KOPT-K1 (cell line): ENCODE measurements around the gene BIRC2.
A peak's percentile ranks its signal among the peaks of the same experiment; 100 is the strongest.
"Not testable (repeated sequence)": the region's sequence is repeated elsewhere in the genome, so short reads cannot be mapped to it uniquely, and the experiment has no call there.

Experiments
- H3K27ac ChIP-seq: fragments of 200-600 bp; sonication (generic); 2 replicates; pipeline ENCODE4 v1.5.1; 2016; ENCODE audit warnings: antibody characterized with exemption, mild to moderate bottlenecking, low read depth, low read length; ENCODE audit not compliant: poor library complexity, severe bottlenecking
- H3K36me3 ChIP-seq: fragments of 200-600 bp; sonication (generic); 2 replicates; pipeline ENCODE4 v1.5.1; 2017; ENCODE audit warnings: antibody characterized with exemption, mild to moderate bottlenecking, low read length, moderate library complexity; ENCODE audit not compliant: insufficient read depth
- H3K9me3 ChIP-seq: fragments of 200-600 bp; sonication (generic); 2 replicates; pipeline ENCODE4 v1.5.1; 2017; ENCODE audit warnings: antibody characterized with exemption, low read length, mild to moderate bottlenecking; ENCODE audit not compliant: insufficient read depth, poor library complexity, severe bottlenecking

BIRC2 gene

DNA sequence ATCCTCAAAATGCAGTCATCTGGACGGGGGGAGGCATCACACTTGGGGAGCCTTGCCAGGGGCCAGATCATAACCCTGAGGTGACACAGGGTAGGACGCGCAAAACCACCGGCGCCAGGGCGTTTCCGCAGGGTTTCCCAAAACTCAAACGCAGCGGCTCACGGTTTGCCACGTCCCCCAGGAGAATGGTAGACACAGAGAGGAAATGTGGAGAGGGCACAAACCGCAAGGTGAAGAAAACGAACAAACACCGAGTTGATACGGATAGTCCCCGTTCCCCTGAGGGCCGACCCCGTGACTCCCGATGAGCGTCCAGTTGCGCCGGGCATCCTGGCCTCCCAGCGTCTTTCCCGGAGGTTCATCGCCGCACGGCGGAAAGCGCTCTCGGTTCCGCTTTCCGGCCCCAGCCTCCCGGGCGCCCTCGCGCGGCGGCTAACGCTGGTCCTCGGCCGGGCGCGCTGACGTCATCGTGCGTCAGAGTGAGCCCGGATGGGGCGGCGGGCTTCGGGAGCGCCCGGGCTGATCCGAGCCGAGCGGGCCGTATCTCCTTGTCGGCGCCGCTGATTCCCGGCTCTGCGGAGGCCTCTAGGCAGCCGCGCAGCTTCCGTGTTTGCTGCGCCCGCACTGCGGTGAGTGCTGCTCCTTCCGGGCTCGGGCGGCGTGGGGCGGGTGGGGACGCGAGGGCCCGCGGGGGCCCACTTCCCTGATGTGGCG is at the start of gene BIRC2:
TSS of gene BIRC2 (plus strand) at position 467 of the 714 bp plus-strand sequence. CDS start 2,641 bp downstream, outside the sequence.
- Histone ChIP-seq H3K9me3 (no peaks in the 10 kb centered on the region), H3K27ac (peak within 1 kb of the TSS; percentile 86), H3K36me3 (peaks cover 19% of the 10 kb centered on the region)

DNA sequence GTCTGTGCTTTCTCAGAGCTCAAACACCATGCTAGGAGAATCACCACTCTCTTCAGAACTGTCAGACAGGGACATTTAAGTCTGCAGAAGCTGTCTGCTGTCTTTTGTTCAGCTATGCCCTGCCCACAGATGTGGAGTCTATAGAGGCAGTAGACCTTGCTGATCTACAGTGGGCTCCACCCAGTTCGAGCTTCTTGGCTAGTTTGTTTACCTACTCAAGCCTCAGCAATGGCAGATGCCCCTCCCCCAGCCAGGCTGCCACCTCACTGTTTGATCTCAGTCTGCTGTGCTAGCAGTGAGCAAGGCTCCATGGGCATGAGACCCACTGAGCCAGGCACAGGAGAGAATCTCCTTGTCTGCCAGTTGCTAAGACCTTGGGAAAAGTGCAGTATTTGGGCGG is 46.2 kb upstream of the BIRC2 start:
- not testable (repeated sequence) for H3K27ac ChIP-seq, H3K36me3 ChIP-seq
- peaks cover 20% of the 10 kb centered on the region for H3K9me3 ChIP-seq

DNA sequence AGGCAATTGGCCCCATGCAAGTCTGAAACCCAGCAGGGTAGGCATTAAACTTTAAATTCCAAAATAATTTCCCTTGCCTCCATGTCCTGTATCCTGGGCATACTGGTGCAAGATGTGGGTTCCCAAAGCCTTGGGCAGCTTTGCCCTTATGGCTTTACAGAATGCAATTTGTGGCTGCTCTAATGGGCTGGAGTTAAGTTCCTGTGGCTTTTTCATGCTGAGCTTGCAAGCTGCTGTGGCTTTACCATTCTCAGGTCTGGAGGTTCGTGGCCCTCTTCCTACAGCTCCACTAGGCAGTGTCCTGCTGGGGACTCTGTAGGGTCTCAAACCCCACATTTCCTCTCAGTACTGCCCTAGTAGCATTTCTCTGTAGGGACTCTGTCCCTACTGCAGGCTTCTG is 44.8 kb upstream of the BIRC2 start:
- H3K27ac ChIP-seq, result no peak overlapping the region
- no peaks in the 10 kb centered on the region for H3K36me3 ChIP-seq
- H3K9me3 ChIP-seq, result peaks cover 20% of the 10 kb centered on the region

DNA sequence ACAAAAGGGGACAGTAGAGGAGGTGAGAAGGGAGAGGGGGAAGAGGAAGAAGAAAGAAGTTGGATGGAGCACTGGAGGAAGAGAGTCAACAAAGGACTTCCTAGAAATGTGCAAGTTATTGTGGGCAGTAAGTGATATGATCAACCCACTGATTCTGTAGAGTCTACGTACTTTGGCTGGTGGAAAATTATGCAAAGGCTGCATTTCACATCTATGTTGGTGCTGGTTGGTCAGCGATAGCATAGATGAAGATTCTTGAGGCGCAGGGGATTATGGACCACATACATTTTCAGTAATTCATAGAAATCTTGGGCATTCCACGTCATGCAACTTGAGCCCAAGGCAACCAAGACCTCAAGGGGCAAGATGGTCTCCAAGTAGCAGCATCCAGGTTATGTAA is 42.3 kb upstream of the BIRC2 start:
- no peak overlapping the region for H3K27ac ChIP-seq
- H3K36me3 ChIP-seq, result no peaks in the 10 kb centered on the region

DNA sequence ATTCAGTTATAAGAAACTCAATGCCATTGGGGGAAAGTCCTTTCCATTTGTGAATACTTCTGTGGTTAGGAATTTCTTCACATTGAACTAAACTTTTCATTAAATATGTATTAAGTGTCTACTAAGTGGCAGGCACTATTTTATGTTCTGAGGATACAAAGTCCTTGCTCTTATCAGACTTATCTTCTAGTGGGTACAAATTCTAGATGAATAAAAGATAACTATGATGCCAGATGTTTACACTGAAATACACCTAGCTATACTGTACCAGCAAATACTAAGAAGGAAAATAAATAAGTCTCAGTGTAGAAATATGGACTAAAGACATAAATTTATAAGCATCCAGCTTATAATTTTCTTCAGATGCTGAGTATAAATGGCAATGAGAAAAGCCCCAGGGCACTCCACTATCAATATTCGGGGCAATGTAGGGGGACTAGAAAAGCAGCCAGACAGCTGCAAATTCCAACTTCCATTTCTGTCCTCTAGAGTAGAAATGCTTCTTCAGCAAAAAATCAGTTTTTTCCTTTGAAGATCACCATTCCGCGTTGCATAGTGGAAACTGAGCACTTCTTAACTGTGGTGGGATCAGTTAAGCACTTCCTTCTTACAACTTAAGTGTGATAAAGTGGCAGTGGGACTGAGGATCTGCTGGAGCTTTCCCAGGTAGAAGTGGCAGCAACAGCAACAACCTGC is 41.5 kb upstream of the BIRC2 start:
- H3K36me3 ChIP-seq, result no peaks in the 10 kb centered on the region
- peaks cover 20% of the 10 kb centered on the region for H3K9me3 ChIP-seq
- peak overlapping the region; percentile 65 for H3K27ac ChIP-seq

More for the DNA sequence above, 42.3 kb upstream of the BIRC2 start:
- peaks cover 20% of the 10 kb centered on the region for H3K9me3 ChIP-seq

DNA sequence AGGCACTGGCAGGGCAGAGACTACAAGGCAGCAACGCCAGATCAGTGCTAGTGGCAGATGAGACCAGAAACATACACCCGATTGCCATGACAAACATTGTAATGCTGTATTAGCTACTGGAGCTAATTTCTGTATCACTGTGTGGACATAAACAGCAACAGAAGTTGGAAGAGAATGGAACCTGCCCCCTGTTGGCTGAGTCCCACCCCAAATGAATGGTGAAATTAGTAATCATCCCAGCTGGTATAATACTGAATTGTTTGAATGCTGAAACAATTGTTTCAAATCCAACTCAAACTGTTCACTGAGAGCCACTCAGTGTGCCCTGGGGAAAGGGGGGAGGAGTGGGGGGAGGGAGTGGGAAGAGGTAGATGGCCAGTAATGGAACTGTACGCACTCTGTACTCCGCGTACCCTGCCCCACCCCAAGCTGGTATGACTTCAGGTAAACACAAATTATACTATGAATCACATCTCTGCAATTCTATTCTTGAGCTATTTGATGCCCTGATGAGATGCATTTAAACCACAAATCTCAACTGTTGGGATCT is 40.9 kb upstream of the BIRC2 start:
- Histone ChIP-seq H3K27ac (peak overlapping the region; percentile 65), H3K36me3 (no peaks in the 10 kb centered on the region), H3K9me3 (peaks cover 20% of the 10 kb centered on the region)

DNA sequence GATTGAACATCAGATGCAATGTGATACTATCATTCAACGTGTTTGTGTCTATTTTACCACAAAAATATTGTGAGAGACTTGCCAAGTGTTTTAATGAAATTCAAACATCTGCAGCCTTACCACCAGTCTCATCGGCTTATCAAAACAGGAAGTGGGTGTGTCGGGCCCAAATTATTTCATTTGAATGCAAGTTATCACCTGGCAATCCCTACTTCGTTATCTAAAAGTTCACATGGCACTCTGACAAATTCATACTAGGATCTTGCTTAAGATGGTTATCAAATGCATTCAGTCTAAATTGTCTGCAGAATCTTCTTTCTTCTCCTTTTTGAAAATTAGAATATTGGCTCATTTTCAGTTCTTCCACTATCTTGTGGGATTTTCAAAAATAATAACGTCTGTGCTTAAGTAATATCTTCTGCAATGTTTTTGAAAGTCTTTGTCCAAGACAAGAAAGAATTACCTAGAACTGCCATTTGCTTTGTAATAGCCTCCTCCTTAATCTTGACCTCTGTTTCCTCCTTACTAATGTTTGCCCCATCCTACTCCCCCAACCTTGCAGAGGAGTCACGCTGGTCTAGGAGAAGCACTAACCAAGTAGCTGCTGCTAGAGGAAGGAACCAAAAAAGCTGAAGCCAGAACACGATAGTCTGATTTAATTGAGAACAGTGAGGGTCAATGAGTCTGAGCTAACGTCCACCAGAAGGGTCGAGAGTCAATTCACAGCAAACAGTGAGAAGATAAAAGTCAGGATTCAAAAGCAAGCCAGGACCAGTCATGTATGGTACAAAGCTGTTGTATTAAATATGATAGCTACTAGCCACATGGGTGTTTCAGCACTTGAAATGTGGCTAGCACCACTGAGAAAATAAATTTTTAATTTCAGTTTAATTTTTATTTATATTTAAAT is 39.9 kb upstream of the BIRC2 start:
- H3K36me3 ChIP-seq, result no peaks in the 10 kb centered on the region
- peaks cover 20% of the 10 kb centered on the region for H3K9me3 ChIP-seq
- H3K27ac ChIP-seq, result peak overlapping the region; percentile 65

DNA sequence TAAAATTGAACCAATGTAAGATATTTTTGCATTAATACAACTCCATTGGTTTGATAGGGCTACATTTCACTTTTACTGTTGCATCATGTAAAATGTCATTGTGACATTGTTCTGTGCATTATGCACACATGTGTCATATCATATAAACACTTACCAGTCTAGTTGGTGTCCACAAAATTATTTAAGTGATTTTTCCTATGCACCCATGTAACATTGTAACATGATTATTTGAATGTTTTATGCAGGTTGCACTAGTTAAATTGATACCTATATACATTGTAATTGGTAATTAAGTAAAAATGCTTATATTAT is 39.3 kb upstream of the BIRC2 start:
- Histone ChIP-seq H3K27ac (peak overlapping the region; percentile 65), H3K9me3 (peaks cover 14% of the 10 kb centered on the region), H3K36me3 (no peaks in the 10 kb centered on the region)

DNA sequence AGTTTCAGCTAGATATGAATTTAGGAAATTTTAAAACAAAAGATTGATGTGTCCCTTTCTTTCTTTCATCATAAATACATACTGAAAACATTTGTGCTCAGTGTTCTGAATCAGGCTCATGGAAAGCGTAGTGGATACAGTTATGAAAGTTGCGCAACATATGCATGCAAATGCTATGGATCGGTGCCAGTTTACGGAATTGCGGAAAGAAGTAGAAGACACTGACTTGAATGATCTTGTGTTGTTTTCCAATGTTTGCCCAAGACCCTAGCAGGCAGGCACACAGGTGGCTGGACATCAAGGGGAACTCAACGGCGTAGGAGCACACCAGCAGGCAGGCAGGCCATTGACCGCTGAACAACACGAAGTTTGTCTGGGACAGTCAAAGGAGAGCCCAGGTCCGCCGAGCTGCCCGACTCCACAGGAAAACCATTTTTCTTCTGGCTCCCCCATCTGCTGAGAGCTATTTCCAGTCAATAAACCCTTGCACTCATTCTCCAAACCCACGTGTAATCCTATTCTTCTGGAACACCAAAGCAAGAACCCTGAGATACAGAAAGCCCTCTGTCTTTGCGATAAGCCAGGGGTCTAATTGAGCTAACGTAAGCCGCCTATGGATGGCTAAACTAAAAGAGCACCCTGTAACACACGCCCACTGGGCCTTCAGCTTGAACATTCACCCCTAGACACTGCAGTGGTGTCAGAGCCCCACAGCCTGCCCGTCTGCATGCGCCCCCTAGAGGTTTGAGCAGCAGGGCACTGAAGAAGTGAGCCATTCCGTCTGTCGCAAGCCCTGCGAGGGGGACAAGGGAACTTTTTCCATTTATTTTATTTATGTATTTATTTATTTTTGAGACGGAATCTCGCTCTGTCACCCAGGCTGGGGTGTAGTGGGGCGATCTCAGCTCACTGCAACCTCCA is 37.1 kb upstream of the BIRC2 start:
- Histone ChIP-seq H3K27ac (no peak overlapping the region), H3K9me3 (no peaks in the 10 kb centered on the region), H3K36me3 (no peaks in the 10 kb centered on the region)

DNA sequence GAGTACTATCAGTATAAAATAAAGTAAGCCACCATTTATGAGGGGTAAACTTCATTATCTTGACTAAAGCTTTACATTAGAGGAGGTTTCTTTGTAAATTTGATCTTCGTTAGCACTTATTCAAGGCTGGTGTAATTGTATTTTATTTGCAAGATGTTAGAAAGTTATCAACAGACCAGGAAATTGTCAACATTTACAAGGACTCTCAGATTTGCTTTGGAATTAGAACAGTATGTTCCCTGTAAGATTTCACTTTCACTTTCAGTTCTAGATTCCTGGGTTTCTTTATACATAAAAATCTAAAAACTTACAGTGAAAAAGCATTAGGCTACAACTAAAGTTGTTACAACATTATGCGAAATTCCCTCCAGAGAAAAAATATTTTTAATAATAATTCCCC is 34.3 kb upstream of the BIRC2 start:
- H3K36me3 ChIP-seq, result no peaks in the 10 kb centered on the region
- no peaks in the 10 kb centered on the region for H3K9me3 ChIP-seq
- H3K27ac ChIP-seq, result peak overlapping the region; percentile 67

DNA sequence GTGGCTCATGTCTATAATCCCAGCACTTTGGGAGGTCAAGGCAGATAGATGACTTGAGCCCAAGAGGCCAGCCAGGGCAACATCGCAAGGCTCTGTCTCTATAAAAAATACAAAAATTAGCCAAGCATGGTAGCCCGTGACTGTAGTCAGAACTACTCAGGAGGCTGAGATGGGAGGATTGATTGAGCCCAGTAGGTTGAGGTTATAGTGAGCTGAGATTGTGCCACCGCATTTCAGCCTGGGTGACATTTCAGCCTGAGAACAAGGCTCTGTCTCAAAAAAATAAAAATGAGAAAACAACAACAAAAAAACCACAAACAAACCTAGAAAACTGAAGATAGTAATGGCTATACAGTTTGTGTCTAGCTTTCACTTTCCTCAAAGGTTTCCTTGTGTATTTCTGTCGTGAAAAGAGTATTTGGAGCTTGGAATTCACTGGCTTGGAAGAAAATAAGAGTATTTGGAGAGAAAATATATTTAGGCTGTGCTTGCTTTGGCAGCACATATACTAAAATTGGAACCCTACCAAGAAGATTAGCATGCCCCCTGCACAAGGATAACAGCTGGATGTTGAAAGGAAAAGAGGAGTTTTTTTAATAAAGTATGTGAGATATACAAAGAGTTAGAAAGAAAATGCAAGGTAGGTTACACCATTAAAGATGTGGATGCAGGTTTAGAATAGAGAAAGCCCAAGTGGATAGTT is 33.6 kb upstream of the BIRC2 start:
- Histone ChIP-seq H3K36me3 (no peaks in the 10 kb centered on the region), H3K9me3 (no peaks in the 10 kb centered on the region), H3K27ac (peak overlapping the region; percentile 67)

DNA sequence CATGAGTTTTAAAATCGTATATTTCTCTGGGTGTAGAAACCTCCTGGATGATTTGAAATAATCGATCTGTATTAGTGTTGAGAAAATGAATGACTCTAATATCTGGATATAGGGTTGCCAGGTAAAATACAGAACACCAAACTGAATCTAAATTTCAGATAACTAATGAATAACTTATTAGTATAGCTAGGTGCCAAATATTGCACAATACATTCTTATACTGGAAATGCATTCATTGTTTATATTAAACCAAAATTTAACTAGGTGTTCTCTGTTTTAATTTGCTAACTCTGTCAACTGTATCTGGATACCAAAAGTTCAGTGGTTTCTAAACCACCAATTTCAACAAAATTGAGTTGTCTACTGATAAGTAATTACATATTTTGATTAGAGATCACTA is 32.2 kb upstream of the BIRC2 start:
- Histone ChIP-seq H3K27ac (no peak overlapping the region), H3K36me3 (no peaks in the 10 kb centered on the region), H3K9me3 (no peaks in the 10 kb centered on the region)

DNA sequence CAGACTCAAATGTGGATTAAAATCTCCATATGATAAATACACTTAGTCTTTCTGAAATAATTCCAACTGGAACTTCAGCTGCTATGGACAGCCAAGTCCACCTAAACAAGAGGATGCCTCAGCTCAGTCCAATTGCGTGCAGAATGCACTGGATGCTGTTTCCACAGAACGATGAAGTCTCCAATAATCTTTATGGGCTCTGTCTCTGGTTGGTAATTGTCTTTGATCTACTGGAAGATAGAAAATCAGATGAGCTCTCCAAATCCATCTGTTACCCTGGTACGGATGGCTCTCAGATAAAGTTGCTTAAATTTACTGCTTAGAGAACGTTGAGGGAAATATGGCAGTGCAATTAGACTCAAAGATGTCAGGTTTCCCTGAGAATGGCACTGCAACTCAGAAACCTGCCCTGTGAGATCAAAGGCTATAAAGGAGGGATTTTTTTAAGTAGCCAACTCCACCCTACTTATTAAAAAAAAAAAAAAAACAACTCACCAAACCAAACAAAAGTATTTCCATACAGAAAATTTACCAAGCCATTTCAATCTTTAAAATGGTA is 30.6 kb upstream of the BIRC2 start:
- peak overlapping the region; percentile 75 for H3K27ac ChIP-seq
- H3K36me3 ChIP-seq, result no peaks in the 10 kb centered on the region
- H3K9me3 ChIP-seq, result no peaks in the 10 kb centered on the region
